ENCODE data around the gene PEAK1.

GRCh38 chr15:77115179-77115578 is 304.7 kb downstream of the PEAK1 start:
- TF ChIP-seq CTCF (IDR thresholded peaks at IDR 0.05) (no peak), POLR2A (IDR thresholded peaks at IDR 0.05) (no peak)
